ENCODE measurements around the gene DNAJB9. TPM values are rescaled to one million over a fixed set of nuclear protein-coding genes. Genes with fewer than 3 reads are reported as not detected.

The DNAJB9 gene
- total and polyA plus RNA-seq, 2 of the 13 experiments (the other 11 are each of a cell fraction or from before 2014, with no cell fraction given): 8.6 to 16.4 TPM

- no peak for TF ChIP-seq USF2 (IDR thresholded peaks at IDR 0.05; ENCODE audit: low read depth, low read length)
- TF ChIP-seq USF2 (CRISPR knock-in tag; IDR thresholded peaks at IDR 0.05; ENCODE audit: borderline replicate concordance): peak; percentile 59; the same call in 1 of the 2 replicates
- peak; percentile 16; the same call in 1 of the 2 replicates for TF ChIP-seq SOX5 (CRISPR knock-in tag; IDR thresholded peaks at IDR 0.05; ENCODE audit: borderline replicate concordance)
- TF ChIP-seq ZNF569 (CRISPR knock-in tag; IDR thresholded peaks at IDR 0.05; ENCODE audit: borderline replicate concordance): no peak; the same call in 1 of the 2 replicates
- TF ChIP-seq ZNF589 (CRISPR knock-in tag; conservative IDR thresholded peaks at IDR 0.05): no peak
- TF ChIP-seq, protein P1, sequence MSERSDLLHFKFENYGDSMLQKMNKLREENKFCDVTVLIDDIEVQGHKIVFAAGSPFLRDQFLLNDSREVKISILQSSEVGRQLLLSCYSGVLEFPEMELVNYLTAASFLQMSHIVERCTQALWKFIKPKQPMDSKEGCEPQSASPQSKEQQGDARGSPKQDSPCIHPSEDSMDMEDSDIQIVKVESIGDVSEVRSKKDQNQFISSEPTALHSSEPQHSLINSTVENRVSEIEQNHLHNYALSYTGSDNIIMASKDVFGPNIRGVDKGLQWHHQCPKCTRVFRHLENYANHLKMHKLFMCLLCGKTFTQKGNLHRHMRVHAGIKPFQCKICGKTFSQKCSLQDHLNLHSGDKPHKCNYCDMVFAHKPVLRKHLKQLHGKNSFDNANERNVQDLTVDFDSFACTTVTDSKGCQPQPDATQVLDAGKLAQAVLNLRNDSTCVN (CRISPR knock-in tag; IDR thresholded peaks at IDR 0.05; ENCODE audit: borderline replicate concordance): no peak; the same call in 1 of the 2 replicates
- peak; percentile 66 to 82; a peak in 2 of 4 replicates for TF ChIP-seq HMGXB4 (CRISPR knock-in tag; IDR thresholded peaks at IDR 0.05; ENCODE audit: borderline replicate concordance in 1 of 2, low read depth in 1 of 2)
- TF ChIP-seq ZSCAN22 (CRISPR knock-in tag; IDR thresholded peaks at IDR 0.05): no peak
- TF ChIP-seq PCBP2 (optimal IDR thresholded peaks at IDR 0.05; ENCODE audit: low read depth, low read length, poor library complexity, severe bottlenecking): no peak
- peak; percentile 96 for TF ChIP-seq SIN3A (IDR thresholded peaks at IDR 0.05; ENCODE audit: borderline replicate concordance, low read depth, low read length)
- peak; percentile 84 for TF ChIP-seq ZBTB21 (CRISPR knock-in tag; IDR thresholded peaks at IDR 0.05)
- TF ChIP-seq ZNF224 (CRISPR knock-in tag; IDR thresholded peaks at IDR 0.05): 0 out of 2 replicates have a peak, but pooled peaks have one; percentile 55
- no peak for TF ChIP-seq ADNP (CRISPR knock-in tag; IDR thresholded peaks at IDR 0.05)
- peak; percentile 95 for TF ChIP-seq SPEN (CRISPR knock-in tag; IDR thresholded peaks at IDR 0.05; ENCODE audit: low read depth)
- TF ChIP-seq HNRNPL (IDR thresholded peaks at IDR 0.05; ENCODE audit: low read depth, low read length): 0 out of 2 replicates have a peak, but pooled peaks have one; percentile 20
- no peak for TF ChIP-seq ZNF143 (CRISPR knock-in tag; IDR thresholded peaks at IDR 0.05)
- peak; percentile 55; the same call in 1 of the 2 replicates for TF ChIP-seq SAFB2 (CRISPR knock-in tag; IDR thresholded peaks at IDR 0.05; ENCODE audit: borderline replicate concordance, low read depth)
- TF ChIP-seq, protein P2, sequence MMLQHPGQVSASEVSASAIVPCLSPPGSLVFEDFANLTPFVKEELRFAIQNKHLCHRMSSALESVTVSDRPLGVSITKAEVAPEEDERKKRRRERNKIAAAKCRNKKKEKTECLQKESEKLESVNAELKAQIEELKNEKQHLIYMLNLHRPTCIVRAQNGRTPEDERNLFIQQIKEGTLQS (CRISPR knock-in tag; IDR thresholded peaks at IDR 0.05): no peak; the same call in 1 of the 2 replicates
- TF ChIP-seq ZNF496 (CRISPR knock-in tag; IDR thresholded peaks at IDR 0.05; ENCODE audit: insufficient replicate concordance): no peak
- TF ChIP-seq RELA (CRISPR knock-in tag; IDR thresholded peaks at IDR 0.05): 0 out of 2 replicates have a peak, but pooled peaks have one; percentile 19
- 0 out of 2 replicates have a peak, but pooled peaks have one; percentile 32 for TF ChIP-seq MTA1 (CRISPR knock-in tag; IDR thresholded peaks at IDR 0.05; ENCODE audit: borderline replicate concordance)
Measured at GRCh38 chr7:108525985-108526767, 43.5 kb upstream of the DNAJB9 start, which contains the start of gene PNPLA8 (continued).
